Endothelial cell (in vitro differentiated cells): Measurements from ENCODE around the gene TIMM8B. TPM values are rescaled to one million over a fixed set of nuclear protein-coding genes. Genes with fewer than 3 reads are reported as not detected.
"Not testable (repeated sequence)": the region's sequence is repeated elsewhere in the genome, so short reads cannot be mapped to it uniquely, and the experiment has no call there.

Experiments used
- DNase-seq: peaks from one replicate; pipeline ENCODE4 v3.0.0; 2021; ENCODE audit warnings: low spot score
- H3K27ac Mint-ChIP-seq: one replicate; pipeline ENCODE4 v1.8.0; 2021; ENCODE audit warnings: mixed read lengths, inconsistent platforms; ENCODE audit not compliant: unreplicated experiment
- H3K27me3 Mint-ChIP-seq: one replicate; pipeline ENCODE4 v1.8.0; 2021; ENCODE audit warnings: mild to moderate bottlenecking, moderate library complexity, mixed read lengths, inconsistent platforms; ENCODE audit not compliant: unreplicated experiment
- H3K36me3 Mint-ChIP-seq: one replicate; pipeline ENCODE4 v1.8.0; 2021; ENCODE audit warnings: mild to moderate bottlenecking, low read depth, mixed read lengths, inconsistent platforms; ENCODE audit not compliant: unreplicated experiment
- H3K4me1 Mint-ChIP-seq: one replicate; pipeline ENCODE4 v1.8.0; 2021; ENCODE audit warnings: mild to moderate bottlenecking, mixed read lengths, inconsistent platforms; ENCODE audit not compliant: unreplicated experiment
- H3K4me3 Mint-ChIP-seq: one replicate; pipeline ENCODE4 v1.8.0; 2021; ENCODE audit warnings: mild to moderate bottlenecking, mixed read lengths, inconsistent platforms; ENCODE audit not compliant: unreplicated experiment
- H3K9me3 Mint-ChIP-seq: one replicate; pipeline ENCODE4 v1.8.0; 2021; ENCODE audit warnings: mixed read lengths, inconsistent platforms; ENCODE audit not compliant: unreplicated experiment
- total RNA-seq: library from RNA; stranded (reverse); fragmentation: NEBNext Ultra II Directional; extraction: Animal tissue kit (Norgen Biotek cat#: 25700); gene quantifications from one replicate; pipeline ENCODE4 v1.2.1, GENCODE V29; 2021; ENCODE audit not compliant: unreplicated experiment
- TF ChIP-seq, protein P1 (sequence below): fragments of 200-600 bp; sonication (generic); IDR thresholded peaks from one replicate; pipeline ENCODE4 v1.5.0; 2021; ENCODE audit warnings: antibody characterized with exemption; ENCODE audit not compliant: unreplicated experiment

TIMM8B gene
- total RNA-seq, 1 donor from 2014 or later: 49.6 TPM

DNA sequence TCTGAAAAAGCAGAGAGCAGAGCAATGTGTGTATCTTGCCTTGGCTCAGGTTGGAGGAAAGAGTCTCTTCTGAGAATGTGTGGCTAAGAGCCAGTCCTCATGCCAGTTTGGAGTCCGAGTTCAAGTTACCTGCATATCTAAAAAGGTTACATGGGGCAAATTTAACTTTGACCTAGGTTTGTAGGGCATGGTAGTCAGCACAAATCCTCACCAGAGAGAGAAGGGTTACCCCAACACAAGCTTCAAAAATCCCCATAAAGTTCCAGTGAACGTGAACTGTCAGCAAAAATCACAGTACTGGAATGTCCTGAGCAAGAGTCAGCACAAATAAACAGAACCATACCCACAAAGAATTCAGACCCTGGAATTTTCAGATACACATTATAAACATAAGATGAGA, 13.9 kb upstream of the TIMM8B start:
- Mint-ChIP-seq H3K4me3 (no peak overlapping the region), H3K4me1 (no peaks in the 10 kb centered on the region), H3K27me3 (peaks cover 3% of the 10 kb centered on the region), H3K27ac (no peak overlapping the region), H3K36me3 (peaks cover 3% of the 10 kb centered on the region), H3K9me3 (no peaks in the 10 kb centered on the region)
- DNase-seq: no peak
- TF ChIP-seq, protein P1, sequence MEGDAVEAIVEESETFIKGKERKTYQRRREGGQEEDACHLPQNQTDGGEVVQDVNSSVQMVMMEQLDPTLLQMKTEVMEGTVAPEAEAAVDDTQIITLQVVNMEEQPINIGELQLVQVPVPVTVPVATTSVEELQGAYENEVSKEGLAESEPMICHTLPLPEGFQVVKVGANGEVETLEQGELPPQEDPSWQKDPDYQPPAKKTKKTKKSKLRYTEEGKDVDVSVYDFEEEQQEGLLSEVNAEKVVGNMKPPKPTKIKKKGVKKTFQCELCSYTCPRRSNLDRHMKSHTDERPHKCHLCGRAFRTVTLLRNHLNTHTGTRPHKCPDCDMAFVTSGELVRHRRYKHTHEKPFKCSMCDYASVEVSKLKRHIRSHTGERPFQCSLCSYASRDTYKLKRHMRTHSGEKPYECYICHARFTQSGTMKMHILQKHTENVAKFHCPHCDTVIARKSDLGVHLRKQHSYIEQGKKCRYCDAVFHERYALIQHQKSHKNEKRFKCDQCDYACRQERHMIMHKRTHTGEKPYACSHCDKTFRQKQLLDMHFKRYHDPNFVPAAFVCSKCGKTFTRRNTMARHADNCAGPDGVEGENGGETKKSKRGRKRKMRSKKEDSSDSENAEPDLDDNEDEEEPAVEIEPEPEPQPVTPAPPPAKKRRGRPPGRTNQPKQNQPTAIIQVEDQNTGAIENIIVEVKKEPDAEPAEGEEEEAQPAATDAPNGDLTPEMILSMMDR: no peak

DNA sequence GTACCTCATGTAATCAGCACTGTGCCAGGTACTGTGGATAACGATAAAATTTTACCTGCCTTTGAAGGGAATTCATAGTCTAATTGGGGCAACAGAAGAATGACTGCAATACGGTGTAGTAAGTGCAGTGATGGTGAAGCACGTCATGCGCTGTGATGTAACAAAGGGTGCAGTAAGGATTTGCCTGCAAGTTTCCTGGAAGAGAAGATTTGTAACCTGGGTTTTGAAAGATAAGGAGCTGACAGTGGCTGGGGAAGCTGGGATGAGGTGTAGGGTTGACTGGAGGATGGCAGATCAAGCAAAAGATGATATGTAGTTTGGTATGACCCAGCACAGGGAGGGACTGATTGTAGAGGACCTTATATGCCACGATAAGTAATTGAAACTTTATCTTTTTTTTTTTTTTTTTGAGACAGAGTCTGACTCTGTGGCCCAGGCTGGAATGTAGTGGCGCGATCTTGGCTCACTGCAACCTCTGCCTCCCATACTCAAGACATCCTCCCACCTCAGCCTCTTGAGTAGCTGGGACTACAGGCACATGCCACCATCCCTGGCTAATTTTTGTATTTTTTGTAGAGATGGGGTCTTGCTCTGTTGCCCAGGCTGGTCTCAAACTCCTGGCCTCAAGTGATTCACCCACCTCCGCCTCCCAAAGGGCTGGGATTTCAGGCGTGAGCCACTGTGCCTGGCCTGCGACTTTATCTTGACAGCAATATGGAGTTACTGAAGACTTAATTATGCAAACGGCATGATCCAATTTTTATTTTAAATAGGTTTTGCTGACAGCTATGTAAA, 11.4 kb upstream of the TIMM8B start:
- Mint-ChIP-seq H3K4me1 (no peaks in the 10 kb centered on the region), H3K27me3 (peaks cover 3% of the 10 kb centered on the region), H3K36me3 (peaks cover 3% of the 10 kb centered on the region), H3K4me3 (no peak overlapping the region), H3K9me3 (no peaks in the 10 kb centered on the region), H3K27ac (no peak overlapping the region)
- DNase-seq: no peak
- TF ChIP-seq, protein P1: no peak

DNA sequence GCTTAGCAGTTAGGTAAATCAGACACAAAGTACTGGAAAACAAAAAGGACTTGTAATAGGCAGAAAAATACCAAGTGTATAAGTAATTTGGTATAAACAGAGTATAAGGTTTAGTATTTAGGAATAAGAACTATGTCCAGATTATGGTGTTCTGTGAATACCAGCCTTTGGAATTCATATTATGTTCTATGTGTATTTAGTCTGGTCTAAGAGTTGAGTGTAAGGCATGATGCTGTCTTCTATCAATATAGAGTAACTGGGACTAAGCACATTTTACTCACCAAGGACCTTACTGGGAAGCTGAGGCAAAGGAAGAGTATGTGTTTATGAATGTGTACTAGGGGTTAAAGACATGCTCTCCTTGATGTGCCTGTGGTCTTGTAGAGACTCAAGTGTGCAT, 9.6 kb upstream of the TIMM8B start:
- Mint-ChIP-seq H3K4me3 (no peak overlapping the region), H3K27ac (no peak overlapping the region), H3K27me3 (peaks cover 3% of the 10 kb centered on the region), H3K36me3 (peaks cover 7% of the 10 kb centered on the region), H3K9me3 (no peaks in the 10 kb centered on the region), H3K4me1 (no peaks in the 10 kb centered on the region)
- no peak for DNase-seq
- TF ChIP-seq, protein P1: no peak

- H3K27me3 Mint-ChIP-seq, DNase-seq, H3K9me3 Mint-ChIP-seq, H3K27ac Mint-ChIP-seq, H3K4me1 Mint-ChIP-seq, H3K4me3 Mint-ChIP-seq, H3K36me3 Mint-ChIP-seq: not testable (repeated sequence)
These were observed 8.7 kb upstream of the TIMM8B start for GRCh38 chr11:112095302-112095701.

DNA sequence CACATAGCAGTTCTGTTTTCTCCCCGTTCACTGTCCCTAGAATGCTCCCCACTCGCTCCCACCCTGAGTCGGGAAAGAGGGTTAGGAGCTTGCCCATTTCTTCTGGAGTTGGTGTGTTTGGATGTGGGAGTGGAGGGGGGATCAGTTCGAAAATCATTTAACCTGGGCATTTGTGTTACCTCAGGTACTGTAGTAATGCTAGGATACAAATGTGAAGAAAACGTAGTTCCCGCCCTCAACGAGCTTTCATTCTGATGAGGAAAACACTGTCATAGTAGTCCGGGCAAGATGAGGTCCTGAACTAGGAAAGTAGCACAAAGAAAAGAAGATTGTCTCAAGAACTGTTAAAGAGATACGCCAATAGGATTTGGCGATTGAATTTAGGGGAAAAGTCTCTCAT, 656 bp upstream of the TIMM8B start:
- TF ChIP-seq, protein P1: no peak
- peaks cover 3% of the 10 kb centered on the region for H3K27me3 Mint-ChIP-seq
- peaks cover 24% of the 10 kb centered on the region for H3K36me3 Mint-ChIP-seq
- peak overlapping the region; percentile 95 for H3K27ac Mint-ChIP-seq
- H3K4me1 Mint-ChIP-seq: peaks cover 21% of the 10 kb centered on the region
- no peak for DNase-seq
- H3K9me3 Mint-ChIP-seq: no peaks in the 10 kb centered on the region
- H3K4me3 Mint-ChIP-seq: peak overlapping the region; percentile 99
